HEK293 (cell line): ENCODE data around the gene NAA16.

ENCODE experiments used
- GLI2 ChIP-seq: fragments of 450-650 bp; formaldehyde crosslinking; IDR thresholded peaks from 2 replicates; pipeline ENCODE4; 2017; ENCODE audit warnings: missing biosample characterization, missing genetic modification characterization, low read depth, borderline replicate concordance
- GLI4 ChIP-seq: fragments of 450-650 bp; formaldehyde crosslinking; IDR thresholded peaks from 2 replicates; pipeline ENCODE4 v1.5.1; 2016; ENCODE audit warnings: missing biosample characterization, missing genetic modification characterization
- HOXD13 ChIP-seq: sonication (generic); formaldehyde crosslinking; IDR thresholded peaks from 2 replicates; pipeline ENCODE4 v1.8.0; 2022; ENCODE audit warnings: missing genetic modification reagents, borderline replicate concordance
- KLF16 ChIP-seq: fragments of 450-650 bp; formaldehyde crosslinking; IDR thresholded peaks from 2 replicates; pipeline ENCODE4 v1.5.1; 2017; ENCODE audit warnings: missing biosample characterization, missing genetic modification characterization
- KLF8 ChIP-seq: fragments of 450-650 bp; formaldehyde crosslinking; IDR thresholded peaks from 2 replicates; pipeline ENCODE4 v1.5.1; 2016; ENCODE audit warnings: missing biosample characterization, missing genetic modification characterization
- PATZ1 ChIP-seq: fragments of 450-650 bp; formaldehyde crosslinking; IDR thresholded peaks from 2 replicates; pipeline ENCODE4 v1.5.1; 2016; ENCODE audit warnings: missing biosample characterization, missing genetic modification characterization
- PRDM1 ChIP-seq: fragments of 450-650 bp; formaldehyde crosslinking; IDR thresholded peaks from 2 replicates; pipeline ENCODE4; 2016; ENCODE audit warnings: missing biosample characterization, missing genetic modification characterization
- REST ChIP-seq: fragments of 450-650 bp; formaldehyde crosslinking; IDR thresholded peaks from 2 replicates; pipeline ENCODE4 v1.5.1; 2016; ENCODE audit warnings: missing biosample characterization, missing genetic modification characterization
- ZBTB7A ChIP-seq: fragments of 450-650 bp; formaldehyde crosslinking; IDR thresholded peaks from 2 replicates; pipeline ENCODE4 v1.5.1; 2016; ENCODE audit warnings: low read depth, missing biosample characterization, missing genetic modification characterization
- ZNF311 ChIP-seq: fragments of 450-650 bp; formaldehyde crosslinking; IDR thresholded peaks from 2 replicates; pipeline ENCODE4 v1.5.1; 2017; ENCODE audit warnings: missing biosample characterization, missing genetic modification characterization, borderline replicate concordance
- ZNF423 ChIP-seq: fragments of 450-650 bp; formaldehyde crosslinking; IDR thresholded peaks from 2 replicates; pipeline ENCODE4 v1.5.1; 2016; ENCODE audit warnings: missing biosample characterization, missing genetic modification characterization
- ZNF518A ChIP-seq: fragments of 450-650 bp; formaldehyde crosslinking; conservative IDR thresholded peaks from 2 replicates; pipeline ENCODE4 v1.5.1; 2016; ENCODE audit warnings: low read depth, missing biosample characterization, missing genetic modification characterization
- ZNF530 ChIP-seq: fragments of 450-650 bp; formaldehyde crosslinking; IDR thresholded peaks from 2 replicates; pipeline ENCODE4 v1.5.1; 2016; ENCODE audit warnings: low read depth, missing biosample characterization, missing genetic modification characterization
- ZNF544 ChIP-seq: fragments of 450-650 bp; formaldehyde crosslinking; IDR thresholded peaks from 2 replicates; pipeline ENCODE4 v1.5.0; 2017; ENCODE audit warnings: missing biosample characterization, missing genetic modification characterization
- ZNF555 ChIP-seq: fragments of 450-650 bp; formaldehyde crosslinking; conservative IDR thresholded peaks from 2 replicates; pipeline ENCODE4 v1.5.1; 2017; ENCODE audit warnings: missing biosample characterization, mild to moderate bottlenecking, missing genetic modification characterization, inconsistent platforms
- ZNF600 ChIP-seq: fragments of 450-650 bp; formaldehyde crosslinking; IDR thresholded peaks from 2 replicates; pipeline ENCODE4 v1.5.1; 2016; ENCODE audit warnings: missing biosample characterization, missing genetic modification characterization
- ZNF621 ChIP-seq: fragments of 450-650 bp; formaldehyde crosslinking; IDR thresholded peaks from 2 replicates; pipeline ENCODE4 v1.5.1; 2017; ENCODE audit warnings: missing biosample characterization, missing genetic modification characterization
- ZNF660 ChIP-seq: fragments of 450-650 bp; IDR thresholded peaks from 2 replicates; pipeline ENCODE4 v1.5.1; 2018; ENCODE audit warnings: missing biosample characterization, mild to moderate bottlenecking, missing genetic modification characterization
- ZNF76 ChIP-seq: fragments of 450-650 bp; formaldehyde crosslinking; IDR thresholded peaks from 2 replicates; pipeline ENCODE4; 2016; ENCODE audit warnings: low read depth, missing biosample characterization, missing genetic modification characterization, borderline replicate concordance
- ZNF830 ChIP-seq: fragments of 450-650 bp; IDR thresholded peaks from 2 replicates; pipeline ENCODE4 v1.5.0; 2018; ENCODE audit warnings: missing biosample characterization, missing genetic modification characterization, low read depth, mild to moderate bottlenecking, moderate library complexity
- ZSCAN30 ChIP-seq: fragments of 450-650 bp; IDR thresholded peaks from 2 replicates; pipeline ENCODE4 v1.5.1; 2018; ENCODE audit warnings: missing biosample characterization, mild to moderate bottlenecking, missing genetic modification characterization, moderate library complexity
- TF ChIP-seq, protein P1 (sequence below): fragments of 450-650 bp; IDR thresholded peaks from 2 replicates; pipeline ENCODE4 v1.5.1; 2018; ENCODE audit warnings: missing biosample characterization, missing genetic modification characterization
- TF ChIP-seq, protein P2 (sequence below): IDR thresholded peaks from 2 replicates; pipeline ENCODE4 v1.6.1; 2011; ENCODE audit warnings: mild to moderate bottlenecking, low read depth, low read length, borderline replicate concordance
- TF ChIP-seq, protein P3 (sequence below): fragments of 450-650 bp; formaldehyde crosslinking; IDR thresholded peaks from 2 replicates; pipeline ENCODE4 v1.5.1; 2016; ENCODE audit warnings: missing biosample characterization, missing genetic modification characterization

Gene NAA16

GRCh38 chr13:41263261-41263971, 47.7 kb upstream of the NAA16 start, which contains the start of gene MTRF1 (continued):
- TF ChIP-seq, protein P1, sequence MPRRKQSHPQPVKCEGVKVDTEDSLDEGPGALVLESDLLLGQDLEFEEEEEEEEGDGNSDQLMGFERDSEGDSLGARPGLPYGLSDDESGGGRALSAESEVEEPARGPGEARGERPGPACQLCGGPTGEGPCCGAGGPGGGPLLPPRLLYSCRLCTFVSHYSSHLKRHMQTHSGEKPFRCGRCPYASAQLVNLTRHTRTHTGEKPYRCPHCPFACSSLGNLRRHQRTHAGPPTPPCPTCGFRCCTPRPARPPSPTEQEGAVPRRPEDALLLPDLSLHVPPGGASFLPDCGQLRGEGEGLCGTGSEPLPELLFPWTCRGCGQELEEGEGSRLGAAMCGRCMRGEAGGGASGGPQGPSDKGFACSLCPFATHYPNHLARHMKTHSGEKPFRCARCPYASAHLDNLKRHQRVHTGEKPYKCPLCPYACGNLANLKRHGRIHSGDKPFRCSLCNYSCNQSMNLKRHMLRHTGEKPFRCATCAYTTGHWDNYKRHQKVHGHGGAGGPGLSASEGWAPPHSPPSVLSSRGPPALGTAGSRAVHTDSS (tag by site-specific recombination): no peak
- TF ChIP-seq ZNF600 (tag by site-specific recombination) (peak; percentile 51; the same call in 1 of the 2 replicates), PATZ1 (tag by site-specific recombination) (peak; percentile 52), ZNF830 (no peak), ZBTB7A (tag by site-specific recombination) (no peak), KLF8 (tag by site-specific recombination) (peak; percentile 48; the same call in 1 of the 2 replicates), ZNF660 (tag by site-specific recombination) (peak; percentile 80), GLI2 (tag by site-specific recombination) (no peak; the same call in 1 of the 2 replicates), ZNF423 (no peak), ZNF530 (tag by site-specific recombination) (no peak), ZNF621 (tag by site-specific recombination) (no peak), ZSCAN30 (tag by site-specific recombination) (peak; percentile 33; the same call in 1 of the 2 replicates), KLF16 (peak; percentile 76), ZNF518A (tag by site-specific recombination) (peak; percentile 99), HOXD13 (CRISPR knock-in tag) (no peak), ZNF544 (tag by site-specific recombination) (no peak), PRDM1 (tag by site-specific recombination) (peak; percentile 74), GLI4 (tag by site-specific recombination) (0 out of 2 replicates have a peak, but pooled peaks have one; percentile 65), ZNF76 (tag by site-specific recombination) (peak; percentile 94), ZNF555 (tag by site-specific recombination) (no peak), ZNF311 (tag by site-specific recombination) (no peak), REST (tag by site-specific recombination) (peak; percentile 30; the same call in 1 of the 2 replicates)
- TF ChIP-seq, protein P2, sequence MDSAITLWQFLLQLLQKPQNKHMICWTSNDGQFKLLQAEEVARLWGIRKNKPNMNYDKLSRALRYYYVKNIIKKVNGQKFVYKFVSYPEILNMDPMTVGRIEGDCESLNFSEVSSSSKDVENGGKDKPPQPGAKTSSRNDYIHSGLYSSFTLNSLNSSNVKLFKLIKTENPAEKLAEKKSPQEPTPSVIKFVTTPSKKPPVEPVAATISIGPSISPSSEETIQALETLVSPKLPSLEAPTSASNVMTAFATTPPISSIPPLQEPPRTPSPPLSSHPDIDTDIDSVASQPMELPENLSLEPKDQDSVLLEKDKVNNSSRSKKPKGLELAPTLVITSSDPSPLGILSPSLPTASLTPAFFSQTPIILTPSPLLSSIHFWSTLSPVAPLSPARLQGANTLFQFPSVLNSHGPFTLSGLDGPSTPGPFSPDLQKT: no peak
- TF ChIP-seq, protein P3, sequence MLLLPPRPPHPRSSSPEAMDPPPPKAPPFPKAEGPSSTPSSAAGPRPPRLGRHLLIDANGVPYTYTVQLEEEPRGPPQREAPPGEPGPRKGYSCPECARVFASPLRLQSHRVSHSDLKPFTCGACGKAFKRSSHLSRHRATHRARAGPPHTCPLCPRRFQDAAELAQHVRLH (tag by site-specific recombination): peak; percentile 84; the same call in 1 of the 2 replicates
